GM12891 (cell line): ENCODE results near the gene MFGE8.

Experiments used
- PAX5 ChIP-seq: IDR thresholded peaks from 2 replicates; pipeline ENCODE4 v1.6.1; 2011; ENCODE audit warnings: low read length, moderate library complexity, mild to moderate bottlenecking; ENCODE audit not compliant: insufficient read depth, severe bottlenecking
- POLR2A ChIP-seq: IDR thresholded peaks from 2 replicates; pipeline ENCODE4 v1.6.1; 2011; ENCODE audit warnings: low read depth, low read length, control low read depth
- POLR2AphosphoS5 ChIP-seq: IDR thresholded peaks from 2 replicates; pipeline ENCODE4 v1.6.1; 2011; ENCODE audit warnings: low read depth, low read length, control low read depth
- POU2F2 ChIP-seq: IDR thresholded peaks from 2 replicates; pipeline ENCODE4 v1.6.1; 2011; ENCODE audit warnings: low read depth, mild to moderate bottlenecking, control low read depth, low read length, moderate library complexity
- SPI1 ChIP-seq: IDR thresholded peaks from 2 replicates; pipeline ENCODE4 v1.6.1; 2011; ENCODE audit warnings: low read depth, low read length, control low read depth
- TAF1 ChIP-seq: IDR thresholded peaks from 2 replicates; pipeline ENCODE4 v1.6.1; 2011; ENCODE audit warnings: low read depth, low read length, control low read depth

- TF ChIP-seq POLR2AphosphoS5, result no peak
- no peak for TF ChIP-seq POLR2A
- no peak for TF ChIP-seq TAF1
- no peak for TF ChIP-seq SPI1
- TF ChIP-seq POU2F2, result no peak
- TF ChIP-seq PAX5, result no peak
These were observed 43.7 kb upstream of the MFGE8 start for GRCh38 chr15:88956906-88957305.
